Gastroesophageal sphincter (tissue), 4 donors: ENCODE results near the gene CGREF1. TPM values are rescaled to one million over a fixed set of nuclear protein-coding genes. Genes with fewer than 3 reads are reported as not detected.

Experiments
- ATAC-seq: fragments of 150-250 bp; one replicate; pipeline ENCODE4 v1.9.1; 2016; ENCODE audit warnings: mild to moderate bottlenecking, moderate library complexity
- H3K27ac ChIP-seq, 4 donors: fragments of 200-600 bp; sonication (generic) in 3 of 4; 1 replicate in 3 of 4; 2 replicates in 1 of 4; pipeline ENCODE4 v1.5.1; 2016 to 2019
- H3K27me3 ChIP-seq: fragments of 200-600 bp; sonication (generic); one replicate; pipeline ENCODE4 v1.5.1; 2019
- H3K36me3 ChIP-seq, 2 donors: fragments of 200-600 bp; sonication (generic); one replicate each; pipeline ENCODE4 v1.5.1; 2019; ENCODE audit warnings: control low read depth in 1 of 2
- H3K4me1 ChIP-seq, 3 donors: fragments of 200-600 bp; sonication (generic); 1 replicate in 2 of 3; 2 replicates in 1 of 3; pipeline ENCODE4 v1.5.1; 2016 to 2019; ENCODE audit warnings: control low read depth in 2 of 3
- H3K4me3 ChIP-seq, 2 donors: fragments of 200-600 bp; sonication (generic); one replicate each; pipeline ENCODE4 v1.5.1; 2019; ENCODE audit warnings: mild to moderate bottlenecking in 1 of 2, moderate library complexity in 1 of 2
- H3K9me3 ChIP-seq, 3 donors: fragments of 200-600 bp; sonication (generic); one replicate each; pipeline ENCODE4 v1.5.1; 2017 to 2019; ENCODE audit warnings: control low read depth in 2 of 3
- EP300 ChIP-seq: sonication (generic); formaldehyde crosslinking; IDR thresholded peaks from one replicate; pipeline ENCODE4 v1.6.1; 2017; ENCODE audit warnings: antibody characterized with exemption, mild to moderate bottlenecking
- POLR2A ChIP-seq, 2 donors: fragments of 450-650 bp; IDR thresholded peaks; one replicate each; pipeline ENCODE4 v1.6.1; 2017; ENCODE audit warnings: antibody characterized with exemption in 2 of 2, mild to moderate bottlenecking in 2 of 2, moderate library complexity in 1 of 2
- POLR2AphosphoS5 ChIP-seq: sonication (generic); formaldehyde crosslinking; IDR thresholded peaks from one replicate; pipeline ENCODE4 v1.6.1; 2017; ENCODE audit warnings: antibody characterized with exemption
- WGBS, 2 donors: methylation state at CpG; one replicate each; pipeline ENCODE4 v1.1.5; 2018; ENCODE audit warnings: low coverage in 1 of 2; 5-methylcytosine and 5-hydroxymethylcytosine counted together
- total RNA-seq, 4 donors: library from RNA; depleted of rRNA; stranded (reverse); fragments of >200 nt; gene quantifications; one replicate each; pipeline ENCODE4 v1.1.0, GENCODE V29; 2016
- TF ChIP-seq, protein P1 (sequence below), 4 experiments: fragments of 200-600 bp in 2 of 4; fragments of 450-650 bp in 2 of 4; sonication (generic) in 1 of 4; IDR thresholded peaks; one replicate each; pipeline ENCODE4 v1.5.1; 2017 to 2019; ENCODE audit warnings: antibody characterized with exemption in 4 of 4, mild to moderate bottlenecking in 2 of 4, moderate library complexity in 2 of 4

The CGREF1 gene
- total RNA-seq, 4 donors from 2014 or later, result 1.0 TPM; not detected in 3

DNA sequence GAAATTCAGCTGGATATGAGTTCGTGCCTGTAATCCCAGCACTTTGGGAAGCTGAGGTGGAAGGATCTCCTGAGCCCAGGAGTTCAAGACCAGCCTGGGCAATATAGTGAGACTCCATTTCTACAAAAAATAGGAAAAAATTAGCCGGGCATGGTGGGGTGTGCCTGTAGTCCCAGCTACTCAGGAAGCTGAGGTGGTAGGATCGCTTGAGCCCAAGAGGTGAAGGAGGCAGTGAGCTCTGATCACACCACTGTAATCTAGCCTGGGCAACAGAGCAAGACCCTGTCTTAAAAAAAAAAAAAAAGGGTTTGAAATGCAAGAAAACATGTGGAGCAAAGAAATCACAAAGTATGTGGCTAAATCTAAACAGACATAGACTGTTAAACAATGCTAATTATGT, 9.8 kb downstream of the CGREF1 start:
- no peaks in the 10 kb centered on the region for H3K36me3 ChIP-seq
- no peak overlapping the region for H3K27ac ChIP-seq
- no peak overlapping the region for H3K4me3 ChIP-seq
- TF ChIP-seq EP300 (no peak), POLR2A (IDR thresholded peaks at IDR 0.05) (no peak), POLR2AphosphoS5 (no peak)
- TF ChIP-seq, protein P1, sequence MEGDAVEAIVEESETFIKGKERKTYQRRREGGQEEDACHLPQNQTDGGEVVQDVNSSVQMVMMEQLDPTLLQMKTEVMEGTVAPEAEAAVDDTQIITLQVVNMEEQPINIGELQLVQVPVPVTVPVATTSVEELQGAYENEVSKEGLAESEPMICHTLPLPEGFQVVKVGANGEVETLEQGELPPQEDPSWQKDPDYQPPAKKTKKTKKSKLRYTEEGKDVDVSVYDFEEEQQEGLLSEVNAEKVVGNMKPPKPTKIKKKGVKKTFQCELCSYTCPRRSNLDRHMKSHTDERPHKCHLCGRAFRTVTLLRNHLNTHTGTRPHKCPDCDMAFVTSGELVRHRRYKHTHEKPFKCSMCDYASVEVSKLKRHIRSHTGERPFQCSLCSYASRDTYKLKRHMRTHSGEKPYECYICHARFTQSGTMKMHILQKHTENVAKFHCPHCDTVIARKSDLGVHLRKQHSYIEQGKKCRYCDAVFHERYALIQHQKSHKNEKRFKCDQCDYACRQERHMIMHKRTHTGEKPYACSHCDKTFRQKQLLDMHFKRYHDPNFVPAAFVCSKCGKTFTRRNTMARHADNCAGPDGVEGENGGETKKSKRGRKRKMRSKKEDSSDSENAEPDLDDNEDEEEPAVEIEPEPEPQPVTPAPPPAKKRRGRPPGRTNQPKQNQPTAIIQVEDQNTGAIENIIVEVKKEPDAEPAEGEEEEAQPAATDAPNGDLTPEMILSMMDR (IDR thresholded peaks at IDR 0.05), result no peak
- no peaks in the 10 kb centered on the region for H3K9me3 ChIP-seq
- no peaks in the 10 kb centered on the region for H3K4me1 ChIP-seq
- WGBS, 2 donors, result 80 to 100% methylated on average over 2 to 3 of the region's 3 CpGs
- peaks cover 42% of the 10 kb centered on the region for H3K27me3 ChIP-seq
- no peak for ATAC-seq

DNA sequence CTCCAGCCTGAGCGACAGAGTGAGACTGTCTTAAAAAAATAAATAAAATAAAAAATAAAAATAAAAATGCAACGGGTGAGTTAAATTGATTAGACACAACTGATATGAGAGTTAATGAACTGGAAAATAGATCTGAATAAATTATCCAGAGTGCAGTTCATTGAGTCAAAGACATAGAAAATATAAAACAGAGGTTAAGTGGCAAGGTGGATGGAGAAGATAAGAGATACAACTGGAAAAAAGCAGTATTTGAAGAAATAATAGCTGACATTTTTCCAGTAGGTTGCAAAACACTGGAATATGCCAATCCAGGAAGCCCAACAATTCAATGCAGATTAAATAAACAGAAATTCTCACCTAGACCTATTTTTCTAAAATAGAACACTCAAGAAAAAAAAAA, 10.7 kb downstream of the CGREF1 start:
- 63 to 82% methylated on average over 1 to 2 of the region's 2 CpGs for WGBS, 2 donors
- H3K4me3 ChIP-seq, result no peak overlapping the region
- TF ChIP-seq EP300, result no peak
- TF ChIP-seq, protein P1 (IDR thresholded peaks at IDR 0.05), result no peak
- no peak for TF ChIP-seq POLR2AphosphoS5
- TF ChIP-seq POLR2A (IDR thresholded peaks at IDR 0.05), result no peak
- no peak overlapping the region for H3K27ac ChIP-seq
- H3K4me1 ChIP-seq, result no peaks in the 10 kb centered on the region
- H3K36me3 ChIP-seq, result no peaks in the 10 kb centered on the region
- ATAC-seq, result no peak
- no peaks in the 10 kb centered on the region for H3K9me3 ChIP-seq
- H3K27me3 ChIP-seq, result peaks cover 46% of the 10 kb centered on the region

DNA sequence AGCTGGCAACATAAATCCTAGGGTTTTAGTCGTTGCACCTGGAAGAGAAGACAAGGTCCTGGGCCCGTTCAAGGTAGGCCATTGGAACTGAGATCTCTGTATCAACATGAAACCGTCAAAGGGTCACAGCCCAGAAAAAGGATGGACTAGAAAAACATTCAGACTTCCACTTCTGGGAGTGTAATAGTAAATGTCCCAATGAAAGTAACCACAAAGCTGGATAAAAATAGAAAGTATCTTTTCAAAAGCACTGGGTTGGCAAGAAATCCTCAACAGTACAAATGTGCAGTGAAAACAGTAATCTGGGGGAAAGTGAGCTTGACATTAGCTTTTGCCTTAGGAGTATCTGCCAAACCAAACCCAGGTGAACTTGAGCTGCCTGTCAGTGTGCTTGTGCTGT, 12.9 kb downstream of the CGREF1 start:
- H3K4me1 ChIP-seq, result no peaks in the 10 kb centered on the region
- no peak overlapping the region for H3K27ac ChIP-seq
- no peaks in the 10 kb centered on the region for H3K9me3 ChIP-seq
- WGBS, 2 donors, result 36 to 40% methylated on average over 1 to 3 of the region's 3 CpGs
- no peaks in the 10 kb centered on the region for H3K36me3 ChIP-seq
- no peak for ATAC-seq
- TF ChIP-seq, protein P1 (IDR thresholded peaks at IDR 0.05), result no peak
- TF ChIP-seq POLR2AphosphoS5, result no peak
- no peak overlapping the region for H3K4me3 ChIP-seq
- peaks cover 46% of the 10 kb centered on the region for H3K27me3 ChIP-seq

DNA sequence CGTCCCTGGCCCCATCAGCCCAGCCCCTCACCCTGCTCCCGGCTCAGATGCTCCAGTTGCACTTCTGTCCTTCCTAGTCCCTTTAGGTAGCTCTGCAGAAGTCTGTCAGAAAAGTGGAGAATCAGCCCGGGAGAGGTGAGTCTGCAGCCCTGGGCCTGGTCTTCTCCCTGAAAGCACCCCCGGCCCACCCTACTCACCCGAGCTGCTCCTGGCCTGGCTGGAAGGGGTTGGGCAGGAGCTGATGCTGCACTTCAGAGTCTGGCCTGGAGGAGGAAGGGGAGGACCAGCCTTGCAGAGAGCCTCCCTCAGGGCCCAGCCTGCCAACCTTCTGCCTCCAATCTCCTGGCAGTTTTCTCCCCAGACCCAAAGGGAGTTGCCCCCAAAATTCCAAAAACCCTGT, 16.6 kb downstream of the CGREF1 start:
- H3K27ac ChIP-seq, result no peak overlapping the region
- no peak for ATAC-seq
- H3K4me1 ChIP-seq, result no peaks in the 10 kb centered on the region
- peaks cover 0 to 18% of the 10 kb centered on the region in 2 donors for H3K36me3 ChIP-seq
- H3K4me3 ChIP-seq, result no peak overlapping the region
- peaks cover 37% of the 10 kb centered on the region for H3K27me3 ChIP-seq
- H3K9me3 ChIP-seq, result no peaks in the 10 kb centered on the region
- WGBS, 2 donors, result 100% methylated on average over 1 of the region's 5 CpGs; no CpG with 5 or more reads in 1 of the 2 donors
- TF ChIP-seq POLR2AphosphoS5 (no peak), POLR2A (IDR thresholded peaks at IDR 0.05) (no peak), EP300 (no peak)
- TF ChIP-seq, protein P1 (IDR thresholded peaks at IDR 0.05), result no peak

DNA sequence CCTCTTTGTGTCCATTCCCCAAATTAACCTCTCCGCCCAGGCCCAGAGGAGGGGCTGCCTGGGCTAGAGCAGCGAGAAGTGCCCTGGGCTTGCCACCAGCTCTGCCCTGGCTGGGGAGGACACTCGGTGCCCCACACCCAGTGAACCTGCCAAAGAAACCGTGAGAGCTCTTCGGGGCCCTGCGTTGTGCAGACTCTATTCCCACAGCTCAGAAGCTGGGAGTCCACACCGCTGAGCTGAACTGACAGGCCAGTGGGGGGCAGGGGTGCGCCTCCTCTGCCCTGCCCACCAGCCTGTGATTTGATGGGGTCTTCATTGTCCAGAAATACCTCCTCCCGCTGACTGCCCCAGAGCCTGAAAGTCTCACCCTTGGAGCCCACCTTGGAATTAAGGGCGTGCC, 18.9 kb downstream of the CGREF1 start:
- Histone ChIP-seq H3K4me1 (peaks cover 0 to 13% (median 4%) of the 10 kb centered on the region in 3 donors), H3K36me3 (peaks cover 0 to 18% of the 10 kb centered on the region in 2 donors), H3K27me3 (peaks cover 14% of the 10 kb centered on the region), H3K4me3 (no peak overlapping the region), H3K27ac (no peak overlapping the region), H3K9me3 (no peaks in the 10 kb centered on the region)
- TF ChIP-seq EP300 (no peak), POLR2AphosphoS5 (no peak), POLR2A (IDR thresholded peaks at IDR 0.05) (no peak)
- TF ChIP-seq, protein P1 (IDR thresholded peaks at IDR 0.05), result no peak
- no peak for ATAC-seq
- 67 to 92% methylated on average over 3 to 5 of the region's 10 CpGs for WGBS, 2 donors
